WERI-Rb-1 (cell line): Measurements from ENCODE around the gene HMGN4.
A peak's percentile ranks its signal among the peaks of the same experiment; 100 is the strongest.

ENCODE experiments used
- DNase-seq: peaks from one replicate; pipeline ENCODE4 v3.0.0-alpha.2; 2020
- H3K27ac ChIP-seq: fragments of 250-450 bp; sonication (Bioruptor Pico); 2 replicates; pipeline ENCODE4 v1.5.1; 2020; ENCODE audit warnings: mild to moderate bottlenecking, moderate library complexity
- H3K27me3 ChIP-seq: fragments of 250-450 bp; sonication (Bioruptor Pico); 2 replicates; pipeline ENCODE4 v1.5.1; 2021; ENCODE audit warnings: mild to moderate bottlenecking, low read depth, moderate library complexity; ENCODE audit not compliant: insufficient read depth, severe bottlenecking
- H3K36me3 ChIP-seq: fragments of 250-450 bp; sonication (Bioruptor Pico); 2 replicates; pipeline ENCODE4 v1.5.1; 2020; ENCODE audit warnings: mild to moderate bottlenecking, moderate library complexity
- H3K4me3 ChIP-seq: 2 replicates; pipeline ENCODE4 v1.5.1; 2011; ENCODE audit warnings: low read depth, mild to moderate bottlenecking, control low read depth, low read length
- H3K9me3 ChIP-seq: fragments of 250-450 bp; sonication (Bioruptor Pico); 2 replicates; pipeline ENCODE4 v1.5.1; 2021; ENCODE audit warnings: mild to moderate bottlenecking, moderate library complexity; ENCODE audit not compliant: severe bottlenecking
- CTCF ChIP-seq: IDR thresholded peaks from 2 replicates; pipeline ENCODE4 v1.5.1; 2011; ENCODE audit warnings: low read depth, mild to moderate bottlenecking, control low read depth, inconsistent platforms, low read length

Gene HMGN4

GRCh38 chr6:26594730-26595632 is 56.8 kb downstream of the HMGN4 start:
- peaks cover 25% of the 10 kb centered on the region for H3K36me3 ChIP-seq
- H3K4me3 ChIP-seq = peak overlapping the region; percentile 88
- no peaks in the 10 kb centered on the region for H3K27me3 ChIP-seq
- no peak overlapping the region for H3K27ac ChIP-seq
- DNase-seq = no peak
- TF ChIP-seq CTCF = no peak
- H3K9me3 ChIP-seq = no peaks in the 10 kb centered on the region

GRCh38 chr6:26595669-26596269 is 57.6 kb downstream of the HMGN4 start:
- peak; percentile 99 for DNase-seq
- H3K27me3 ChIP-seq = no peaks in the 10 kb centered on the region
- H3K4me3 ChIP-seq = peak overlapping the region; percentile 88
- H3K9me3 ChIP-seq = no peaks in the 10 kb centered on the region
- peak; percentile 98 for TF ChIP-seq CTCF
- peak overlapping the region; percentile 25; the same call in 1 of the 2 replicates for H3K27ac ChIP-seq
- H3K36me3 ChIP-seq = peaks cover 29% of the 10 kb centered on the region
